Fibroblast of mammary gland (primary cell): ENCODE data around the gene TLCD3B.

Source experiments
- DNase-seq: peaks from one replicate; pipeline ENCODE4 v3.0.0-alpha.2; 2010; ENCODE audit warnings: low read depth
- H3K4me3 ChIP-seq: 2 replicates; pipeline ENCODE4 v1.5.1; 2011; ENCODE audit warnings: low read depth, mild to moderate bottlenecking, low read length, moderate library complexity; ENCODE audit not compliant: control insufficient read depth
- CTCF ChIP-seq: conservative IDR thresholded peaks from 2 replicates; pipeline ENCODE4 v1.5.1; 2011; ENCODE audit warnings: low read depth, low read length, inconsistent platforms; ENCODE audit not compliant: control insufficient read depth, insufficient read depth

Gene TLCD3B

GRCh38 chr16:30065943-30066760 is 35.1 kb upstream of the TLCD3B start:
- peak overlapping the region; percentile 97 for H3K4me3 ChIP-seq
- peak; percentile 64 for DNase-seq
- TF ChIP-seq CTCF = no peak

- no peak for TF ChIP-seq CTCF
- H3K4me3 ChIP-seq = peak within 1 kb of the TSS; percentile 97
- DNase-seq = peak; percentile 98
Measured at GRCh38 chr16:30065102-30065942, 34.3 kb upstream of the TLCD3B start, which contains the start of gene ALDOA. Gene ALDOA (plus strand): TSS chr16:30065760. CDS start chr16:30066898, 1,138 bp downstream.

GRCh38 chr16:30064729-30065101 is 33.6 kb upstream of the TLCD3B start:
- no peak for TF ChIP-seq CTCF

GRCh38 chr16:30063893-30064728 is 33.0 kb upstream of the TLCD3B start:
- peak overlapping the region; percentile 43 for H3K4me3 ChIP-seq
- TF ChIP-seq CTCF = no peak
- DNase-seq = peak; percentile 41

More at GRCh38 chr16:30064729-30065101, 33.6 kb upstream of the TLCD3B start:
- no peak for DNase-seq
- H3K4me3 ChIP-seq = peak overlapping the region; percentile 43

GRCh38 chr16:30063278-30063892 is 32.3 kb upstream of the TLCD3B start:
- no peak overlapping the region for H3K4me3 ChIP-seq
- no peak for DNase-seq

More at GRCh38 chr16:30063278-30063892, 32.3 kb upstream of the TLCD3B start:
- TF ChIP-seq CTCF = no peak
